A673 (cell line): ENCODE results near the gene ATP2B2. TPM values are rescaled to one million over a fixed set of nuclear protein-coding genes. Genes with fewer than 3 reads are reported as not detected.

ENCODE experiments used
- BruUV-seq: library from RNA; stranded (reverse); fragments of 400-500 nt; replicated peaks from 2 replicates; lab custom pipeline; 2021; lab: Mats Ljungman, UMichigan
- CTCF ChIA-PET: fragments of 300-600 bp; sonication (Branson Sonifier 250); formaldehyde crosslinking; loops from one replicate; lab custom pipeline; 2022; ENCODE audit warnings: antibody characterized with exemption; lab: Charles Lee
- POLR2A ChIA-PET: fragments of 300-600 bp; sonication (Branson Sonifier 250); formaldehyde crosslinking; loops from one replicate; lab custom pipeline; 2022; ENCODE audit warnings: antibody characterized with exemption; ENCODE audit not compliant: low non-redundant PET; lab: Charles Lee
- DNase-seq: peaks from one replicate; pipeline ENCODE4 v3.0.0-alpha.2; 2015; ENCODE audit warnings: low spot score
- H3K27ac ChIP-seq: fragments of 200-600 bp; sonication (generic); 2 replicates; pipeline ENCODE4 v1.5.1; 2016; ENCODE audit warnings: mixed run types, low read depth, mild to moderate bottlenecking, mixed read lengths, antibody characterized with exemption, low read length; ENCODE audit not compliant: poor library complexity, severe bottlenecking
- H3K27me3 ChIP-seq: fragments of 200-600 bp; sonication (generic); replicated peaks from 2 replicates; pipeline ENCODE4 v1.6.1; 2017; ENCODE audit warnings: mixed run types, low read depth, mild to moderate bottlenecking, mixed read lengths, antibody characterized with exemption, low read length; ENCODE audit not compliant: insufficient read depth, poor library complexity
- H3K36me3 ChIP-seq: fragments of 200-600 bp; sonication (generic); 2 replicates; pipeline ENCODE4 v1.6.1; 2016; ENCODE audit warnings: mixed run types, mild to moderate bottlenecking, mixed read lengths, antibody characterized with exemption, low read length; ENCODE audit not compliant: insufficient read depth, poor library complexity, severe bottlenecking
- H3K4me1 ChIP-seq: fragments of 200-600 bp; sonication (generic); 2 replicates; pipeline ENCODE4 v1.6.1; 2017; ENCODE audit warnings: mixed run types, mild to moderate bottlenecking, mixed read lengths, antibody characterized with exemption, low read length; ENCODE audit not compliant: insufficient read depth, poor library complexity, severe bottlenecking
- H3K4me3 ChIP-seq: fragments of 200-600 bp; sonication (generic); 2 replicates; pipeline ENCODE4 v1.5.1; 2016; ENCODE audit warnings: low read depth, mixed run types, mild to moderate bottlenecking, mixed read lengths, low read length; ENCODE audit not compliant: poor library complexity, severe bottlenecking
- H3K9me3 ChIP-seq: fragments of 200-600 bp; sonication (generic); 2 replicates; pipeline ENCODE4 v1.6.1; 2016; ENCODE audit warnings: mixed run types, low read depth, mild to moderate bottlenecking, mixed read lengths, antibody characterized with exemption, low read length; ENCODE audit not compliant: poor library complexity, severe bottlenecking
- EZH2 ChIP-seq: fragments of 200-600 bp; sonication (generic); IDR thresholded peaks from 2 replicates; pipeline ENCODE4 v1.6.1; 2017; ENCODE audit warnings: borderline replicate concordance, low read depth, mild to moderate bottlenecking, mixed read lengths, antibody characterized with exemption, low read length; ENCODE audit not compliant: poor library complexity, severe bottlenecking
- intact Hi-C: fragments of 100-400 bp; cut with micrococcal nuclease; formaldehyde crosslinking; loops from one replicate; pipeline ENCODE4 v1.10.0; 2022; ENCODE audit not compliant: unreplicated experiment
- total RNA-seq: library from RNA; stranded (reverse); gene quantifications from 2 replicates; pipeline ENCODE4 v1.2.3, GENCODE V29; 2021
- TF ChIP-seq, protein P1 (sequence below): fragments of 300-800, 200-600 bp; sonication (generic); conservative IDR thresholded peaks from 2 replicates; pipeline ENCODE4 v1.5.1; 2017; ENCODE audit warnings: low read depth, mild to moderate bottlenecking, antibody characterized with exemption, low read length, moderate library complexity, mixed read lengths

ATP2B2 gene
- total RNA-seq, 1 experiment from 2014 or later: 0.17 TPM

DNA sequence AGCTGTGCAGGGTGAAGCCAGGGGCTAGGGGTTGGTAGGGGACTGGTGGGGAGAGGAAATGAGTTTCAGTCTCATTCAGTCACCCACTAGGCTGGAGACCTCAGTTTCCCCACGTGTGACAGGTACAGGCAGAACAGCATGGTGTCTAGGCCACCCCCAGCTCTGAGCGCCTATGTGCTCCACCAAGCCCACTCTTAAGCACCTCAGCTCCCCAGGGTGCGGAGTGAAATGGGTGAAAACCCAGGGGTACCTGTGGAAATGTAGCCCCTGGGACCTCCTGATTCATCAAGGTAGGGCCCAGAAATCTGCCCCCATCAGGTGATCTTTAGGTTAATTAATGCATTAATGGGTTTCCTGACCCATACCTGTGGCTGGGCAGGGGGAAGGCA is 3.7 kb downstream of the ATP2B2 start:
- peaks cover 20% of the 10 kb centered on the region for H3K27me3 ChIP-seq
- no peak overlapping the region for H3K4me3 ChIP-seq
- CTCF ChIA-PET: no interaction called here
- no peaks in the 10 kb centered on the region for H3K9me3 ChIP-seq
- DNase-seq: no peak
- BruUV-seq: no TSS peak
- H3K4me1 ChIP-seq: no peaks in the 10 kb centered on the region
- TF ChIP-seq, protein P1, sequence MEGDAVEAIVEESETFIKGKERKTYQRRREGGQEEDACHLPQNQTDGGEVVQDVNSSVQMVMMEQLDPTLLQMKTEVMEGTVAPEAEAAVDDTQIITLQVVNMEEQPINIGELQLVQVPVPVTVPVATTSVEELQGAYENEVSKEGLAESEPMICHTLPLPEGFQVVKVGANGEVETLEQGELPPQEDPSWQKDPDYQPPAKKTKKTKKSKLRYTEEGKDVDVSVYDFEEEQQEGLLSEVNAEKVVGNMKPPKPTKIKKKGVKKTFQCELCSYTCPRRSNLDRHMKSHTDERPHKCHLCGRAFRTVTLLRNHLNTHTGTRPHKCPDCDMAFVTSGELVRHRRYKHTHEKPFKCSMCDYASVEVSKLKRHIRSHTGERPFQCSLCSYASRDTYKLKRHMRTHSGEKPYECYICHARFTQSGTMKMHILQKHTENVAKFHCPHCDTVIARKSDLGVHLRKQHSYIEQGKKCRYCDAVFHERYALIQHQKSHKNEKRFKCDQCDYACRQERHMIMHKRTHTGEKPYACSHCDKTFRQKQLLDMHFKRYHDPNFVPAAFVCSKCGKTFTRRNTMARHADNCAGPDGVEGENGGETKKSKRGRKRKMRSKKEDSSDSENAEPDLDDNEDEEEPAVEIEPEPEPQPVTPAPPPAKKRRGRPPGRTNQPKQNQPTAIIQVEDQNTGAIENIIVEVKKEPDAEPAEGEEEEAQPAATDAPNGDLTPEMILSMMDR: no peak
- TF ChIP-seq EZH2: no peak
- H3K36me3 ChIP-seq: no peaks in the 10 kb centered on the region
- POLR2A ChIA-PET: no interaction called here
- no peak overlapping the region for H3K27ac ChIP-seq
- intact Hi-C loops: no loop called here

DNA sequence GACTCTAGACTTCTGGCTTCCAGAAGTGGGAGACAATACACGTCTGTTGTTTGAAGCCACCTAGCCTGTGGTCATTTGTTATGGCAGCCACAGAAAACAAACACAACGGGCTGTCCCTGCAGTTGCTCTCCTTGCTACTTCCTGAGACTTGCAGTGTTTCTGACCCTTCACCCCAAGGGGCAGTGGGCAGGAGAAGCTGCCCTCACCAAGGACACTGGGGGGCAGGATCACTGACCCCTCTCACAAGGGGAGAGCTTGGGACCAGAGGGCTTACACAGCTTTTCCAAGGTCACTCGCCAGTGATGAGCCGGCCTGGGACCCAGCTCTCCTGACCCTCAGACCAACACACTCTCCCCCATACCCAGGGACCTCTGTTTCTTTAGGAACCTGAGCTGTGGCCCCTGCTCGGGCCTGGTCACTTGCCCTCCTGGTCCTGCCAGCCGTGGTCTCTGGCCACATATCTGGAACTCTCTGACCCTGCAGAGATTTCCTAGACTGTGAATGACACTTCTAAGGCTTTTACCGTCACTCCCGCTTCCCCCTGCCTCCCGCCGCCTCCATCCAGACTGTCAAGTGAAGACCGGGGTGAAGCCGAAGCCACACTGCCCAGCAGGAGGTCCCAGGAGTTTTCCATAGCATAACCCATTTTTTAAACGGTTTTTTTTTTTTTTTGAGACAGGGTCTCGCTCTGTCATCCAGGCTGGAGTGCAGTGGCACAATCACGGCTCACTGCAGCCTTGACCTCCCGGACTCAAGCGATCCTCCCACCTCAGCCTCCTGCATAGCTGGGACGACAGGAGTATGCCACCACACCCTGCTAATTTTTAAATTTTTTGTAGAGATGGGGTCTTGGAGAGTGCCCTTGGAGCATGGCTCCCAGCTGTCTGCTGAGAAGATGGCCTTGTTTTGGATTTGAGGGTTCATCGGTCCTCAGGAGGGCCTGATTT is 4.4 kb downstream of the ATP2B2 start:
- peaks cover 20% of the 10 kb centered on the region for H3K27me3 ChIP-seq
- no peaks in the 10 kb centered on the region for H3K36me3 ChIP-seq
- no peak overlapping the region for H3K27ac ChIP-seq
- no peaks in the 10 kb centered on the region for H3K4me1 ChIP-seq
- ChIA-PET POLR2A (no interaction called here), CTCF (no interaction called here)
- intact Hi-C loops: no loop called here
- DNase-seq: no peak
- no peak overlapping the region for H3K4me3 ChIP-seq
- H3K9me3 ChIP-seq: no peaks in the 10 kb centered on the region
- TF ChIP-seq, protein P1: no peak
- TF ChIP-seq EZH2: no peak
- no TSS peak for BruUV-seq

DNA sequence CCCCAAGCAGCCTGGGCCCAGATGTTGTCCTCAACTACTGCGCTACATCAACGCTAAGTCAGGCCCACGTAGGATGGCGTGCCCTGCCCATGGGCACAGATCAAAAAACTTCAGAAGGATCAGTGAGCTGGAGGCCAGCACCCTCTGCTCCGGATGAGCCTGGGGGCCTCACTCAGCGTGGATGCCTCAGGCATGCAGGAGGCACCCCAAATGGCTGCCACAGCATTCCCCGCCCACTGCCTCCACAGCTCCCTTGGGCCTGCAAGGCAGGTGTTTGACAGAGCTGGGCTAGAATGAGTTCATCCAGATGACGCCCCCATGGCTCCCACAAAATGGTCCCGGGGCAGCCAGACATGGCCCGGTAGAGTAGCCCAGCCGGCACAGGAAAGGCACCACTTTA is 7.1 kb downstream of the ATP2B2 start:
- BruUV-seq: no TSS peak
- Histone ChIP-seq H3K4me3 (no peak overlapping the region), H3K27me3 (no peaks in the 10 kb centered on the region), H3K4me1 (no peaks in the 10 kb centered on the region), H3K9me3 (no peaks in the 10 kb centered on the region), H3K27ac (no peak overlapping the region), H3K36me3 (no peaks in the 10 kb centered on the region)
- CTCF ChIA-PET: no interaction called here
- intact Hi-C loops: no loop called here
- POLR2A ChIA-PET: no interaction called here
- no peak for TF ChIP-seq EZH2
- TF ChIP-seq, protein P1: no peak
- no peak for DNase-seq
